Activated B cell treated with CpG ODN at 0.5 μM for 24 hours (primary cell): ENCODE results near the gene CRMP1. TPM values are rescaled to one million over a fixed set of nuclear protein-coding genes. Genes with fewer than 3 reads are reported as not detected.

ENCODE experiments used
- ATAC-seq: fragments of 200-7000 bp; cut with Tn5 transposase; one replicate; pipeline ENCODE4 v1.10.0; 2021; ENCODE audit warnings: low read depth, mild to moderate bottlenecking, moderate library complexity
- CTCF ChIA-PET: fragments of 350-600 bp; sonication (Branson Sonifier 250); formaldehyde crosslinking; loops from one replicate; lab custom pipeline; 2021; ENCODE audit warnings: antibody characterized with exemption; lab: Charles Lee
- POLR2A ChIA-PET: fragments of 350-600 bp; sonication (Branson Sonifier 250); formaldehyde crosslinking; loops from one replicate; lab custom pipeline; 2021; ENCODE audit warnings: antibody characterized with exemption; lab: Charles Lee
- DNase-seq: peaks from one replicate; pipeline ENCODE4 v3.0.0; 2022
- H3K27ac Mint-ChIP-seq: one replicate; pipeline ENCODE4 v1.8.0; 2020; ENCODE audit warnings: mixed read lengths
- H3K27me3 Mint-ChIP-seq: one replicate; pipeline ENCODE4 v1.8.0; 2021; ENCODE audit warnings: mixed read lengths
- H3K36me3 Mint-ChIP-seq: one replicate; pipeline ENCODE4 v1.8.0; 2021; ENCODE audit warnings: low read depth, mixed read lengths
- H3K4me1 Mint-ChIP-seq: one replicate; pipeline ENCODE4 v1.8.0; 2021; ENCODE audit warnings: mixed read lengths
- H3K4me3 Mint-ChIP-seq: one replicate; pipeline ENCODE4 v1.8.0; 2020; ENCODE audit warnings: mild to moderate bottlenecking, mixed read lengths
- H3K9me3 Mint-ChIP-seq: one replicate; pipeline ENCODE4 v1.8.0; 2020; ENCODE audit warnings: mixed read lengths
- CTCF ChIP-seq: fragments of 200-600 bp; IDR thresholded peaks from one replicate; pipeline ENCODE4 v1.8.0; 2022; ENCODE audit warnings: antibody characterized with exemption, mild to moderate bottlenecking
- intact Hi-C: fragments of 100-400 bp; cut with micrococcal nuclease; formaldehyde crosslinking; loops from one replicate; pipeline ENCODE4 v1.15.1; 2024
- total RNA-seq: library from RNA; stranded (reverse); gene quantifications from 2 replicates; pipeline ENCODE4 v1.2.3, GENCODE V29; 2022

Gene CRMP1
- total RNA-seq, 1 donor from 2014 or later: 0.09 TPM

- Mint-ChIP-seq H3K4me3 (no peak overlapping the region), H3K4me1 (peaks cover 29% of the 10 kb centered on the region), H3K27me3 (peaks cover 18% of the 10 kb centered on the region), H3K36me3 (no peaks in the 10 kb centered on the region), H3K27ac (no peak overlapping the region), H3K9me3 (no peaks in the 10 kb centered on the region)
- CTCF ChIA-PET: no interaction called here
- ATAC-seq (no peak), DNase-seq (no peak)
- TF ChIP-seq CTCF: no peak
- POLR2A ChIA-PET: no interaction called here
- intact Hi-C loops: no loop called here
These were observed 11.5 kb downstream of the CRMP1 start for GRCh38 chr4:5881340-5881739.

- H3K4me1 Mint-ChIP-seq: peaks cover 3% of the 10 kb centered on the region
- TF ChIP-seq CTCF: no peak
- no peak overlapping the region for H3K4me3 Mint-ChIP-seq
- peaks cover 13% of the 10 kb centered on the region for H3K27me3 Mint-ChIP-seq
- no peaks in the 10 kb centered on the region for H3K9me3 Mint-ChIP-seq
- CTCF ChIA-PET: no interaction called here
- ATAC-seq (no peak), DNase-seq (no peak)
- H3K36me3 Mint-ChIP-seq: no peaks in the 10 kb centered on the region
- intact Hi-C loops: no loop called here
- no peak overlapping the region for H3K27ac Mint-ChIP-seq
- POLR2A ChIA-PET: no interaction called here
These were observed 14.5 kb downstream of the CRMP1 start for GRCh38 chr4:5878359-5878758.

GRCh38 chr4:5877392-5877791, 15.5 kb downstream of the CRMP1 start:
- POLR2A ChIA-PET: no interaction called here
- no peaks in the 10 kb centered on the region for H3K9me3 Mint-ChIP-seq
- DNase-seq (no peak), ATAC-seq (no peak)
- H3K4me3 Mint-ChIP-seq: no peak overlapping the region
- no peaks in the 10 kb centered on the region for H3K36me3 Mint-ChIP-seq
- CTCF ChIA-PET: no interaction called here
- TF ChIP-seq CTCF: no peak
- intact Hi-C loops: no loop called here
- no peaks in the 10 kb centered on the region for H3K4me1 Mint-ChIP-seq
- no peak overlapping the region for H3K27ac Mint-ChIP-seq
- peaks cover 7% of the 10 kb centered on the region for H3K27me3 Mint-ChIP-seq

GRCh38 chr4:5874811-5875449, 18.0 kb downstream of the CRMP1 start:
- ChIA-PET POLR2A (no interaction called here), CTCF (no interaction called here)
- no peak for TF ChIP-seq CTCF
- DNase-seq (no peak), ATAC-seq (no peak)
- Mint-ChIP-seq H3K9me3 (no peaks in the 10 kb centered on the region), H3K4me3 (no peak overlapping the region), H3K27ac (no peak overlapping the region), H3K36me3 (no peaks in the 10 kb centered on the region), H3K27me3 (peaks cover 4% of the 10 kb centered on the region), H3K4me1 (peaks cover 10% of the 10 kb centered on the region)
- intact Hi-C loops: no loop called here

- POLR2A ChIA-PET: no interaction called here
- no peak for TF ChIP-seq CTCF
- CTCF ChIA-PET: no interaction called here
- Mint-ChIP-seq H3K36me3 (no peaks in the 10 kb centered on the region), H3K27me3 (peaks cover 8% of the 10 kb centered on the region), H3K27ac (no peak overlapping the region), H3K4me3 (no peak overlapping the region), H3K4me1 (peaks cover 20% of the 10 kb centered on the region), H3K9me3 (no peaks in the 10 kb centered on the region)
- ATAC-seq (no peak), DNase-seq (no peak)
- intact Hi-C loops: no loop called here
These were observed 22.2 kb downstream of the CRMP1 start for GRCh38 chr4:5870701-5871100.
